Endothelial cell (in vitro differentiated cells): ENCODE results near the gene NDUFAF8. TPM values are rescaled to one million over a fixed set of nuclear protein-coding genes. Genes with fewer than 3 reads are reported as not detected.

Experiments
- DNase-seq: peaks from one replicate; pipeline ENCODE4 v3.0.0; 2021; ENCODE audit warnings: low spot score
- H3K27ac Mint-ChIP-seq: one replicate; pipeline ENCODE4 v1.8.0; 2021; ENCODE audit warnings: mixed read lengths, inconsistent platforms; ENCODE audit not compliant: unreplicated experiment
- H3K27me3 Mint-ChIP-seq: one replicate; pipeline ENCODE4 v1.8.0; 2021; ENCODE audit warnings: mild to moderate bottlenecking, moderate library complexity, mixed read lengths, inconsistent platforms; ENCODE audit not compliant: unreplicated experiment
- H3K36me3 Mint-ChIP-seq: one replicate; pipeline ENCODE4 v1.8.0; 2021; ENCODE audit warnings: mild to moderate bottlenecking, low read depth, mixed read lengths, inconsistent platforms; ENCODE audit not compliant: unreplicated experiment
- H3K4me1 Mint-ChIP-seq: one replicate; pipeline ENCODE4 v1.8.0; 2021; ENCODE audit warnings: mild to moderate bottlenecking, mixed read lengths, inconsistent platforms; ENCODE audit not compliant: unreplicated experiment
- H3K4me3 Mint-ChIP-seq: one replicate; pipeline ENCODE4 v1.8.0; 2021; ENCODE audit warnings: mild to moderate bottlenecking, mixed read lengths, inconsistent platforms; ENCODE audit not compliant: unreplicated experiment
- H3K9me3 Mint-ChIP-seq: one replicate; pipeline ENCODE4 v1.8.0; 2021; ENCODE audit warnings: mixed read lengths, inconsistent platforms; ENCODE audit not compliant: unreplicated experiment
- CTCF ChIP-seq: fragments of 200-600 bp; sonication (generic); IDR thresholded peaks from one replicate; pipeline ENCODE4 v1.5.0; 2021; ENCODE audit warnings: antibody characterized with exemption; ENCODE audit not compliant: unreplicated experiment
- total RNA-seq: library from RNA; stranded (reverse); fragmentation: NEBNext Ultra II Directional; extraction: Animal tissue kit (Norgen Biotek cat#: 25700); gene quantifications from one replicate; pipeline ENCODE4 v1.2.1, GENCODE V29; 2021; ENCODE audit not compliant: unreplicated experiment

The NDUFAF8 gene
- total RNA-seq, 1 donor from 2014 or later, result 31.2 TPM

GRCh38 chr17:81234940-81235821 is 3.9 kb upstream of the NDUFAF8 start:
- H3K4me3 Mint-ChIP-seq, result peak overlapping the region; percentile 65
- peak overlapping the region; percentile 20 for H3K27ac Mint-ChIP-seq
- DNase-seq, result no peak
- H3K27me3 Mint-ChIP-seq, result peaks cover 9% of the 10 kb centered on the region
- no peak for TF ChIP-seq CTCF
- peaks cover 9% of the 10 kb centered on the region for H3K4me1 Mint-ChIP-seq
- no peaks in the 10 kb centered on the region for H3K9me3 Mint-ChIP-seq
- peaks cover 13% of the 10 kb centered on the region for H3K36me3 Mint-ChIP-seq

GRCh38 chr17:81235822-81236740 is 3.0 kb upstream of the NDUFAF8 start:
- TF ChIP-seq CTCF, result no peak
- Mint-ChIP-seq H3K27me3 (peaks cover 8% of the 10 kb centered on the region), H3K27ac (no peak overlapping the region), H3K4me1 (peaks cover 9% of the 10 kb centered on the region), H3K4me3 (no peak overlapping the region), H3K36me3 (peaks cover 7% of the 10 kb centered on the region), H3K9me3 (no peaks in the 10 kb centered on the region)
- no peak for DNase-seq

GRCh38 chr17:81236784-81237183 is 2.3 kb upstream of the NDUFAF8 start:
- TF ChIP-seq CTCF, result no peak
- Mint-ChIP-seq H3K4me3 (no peak overlapping the region), H3K4me1 (peaks cover 9% of the 10 kb centered on the region)

GRCh38 chr17:81237591-81238489 is 1.3 kb upstream of the NDUFAF8 start:
- no peak for TF ChIP-seq CTCF
- peaks cover 10% of the 10 kb centered on the region for H3K27me3 Mint-ChIP-seq
- H3K4me3 Mint-ChIP-seq, result peak overlapping the region; percentile 87
- peaks cover 9% of the 10 kb centered on the region for H3K4me1 Mint-ChIP-seq
- DNase-seq, result no peak
- H3K36me3 Mint-ChIP-seq, result peaks cover 6% of the 10 kb centered on the region
- H3K27ac Mint-ChIP-seq, result peak overlapping the region; percentile 75
- no peaks in the 10 kb centered on the region for H3K9me3 Mint-ChIP-seq

More at GRCh38 chr17:81236784-81237183, 2.3 kb upstream of the NDUFAF8 start:
- Mint-ChIP-seq H3K27me3 (peaks cover 7% of the 10 kb centered on the region), H3K27ac (no peak overlapping the region), H3K36me3 (peaks cover 6% of the 10 kb centered on the region), H3K9me3 (no peaks in the 10 kb centered on the region)
- DNase-seq, result no peak
